ENCODE measurements around the gene FAM20A.
A peak's percentile ranks its signal among the peaks of the same experiment; 100 is the strongest.

DNA sequence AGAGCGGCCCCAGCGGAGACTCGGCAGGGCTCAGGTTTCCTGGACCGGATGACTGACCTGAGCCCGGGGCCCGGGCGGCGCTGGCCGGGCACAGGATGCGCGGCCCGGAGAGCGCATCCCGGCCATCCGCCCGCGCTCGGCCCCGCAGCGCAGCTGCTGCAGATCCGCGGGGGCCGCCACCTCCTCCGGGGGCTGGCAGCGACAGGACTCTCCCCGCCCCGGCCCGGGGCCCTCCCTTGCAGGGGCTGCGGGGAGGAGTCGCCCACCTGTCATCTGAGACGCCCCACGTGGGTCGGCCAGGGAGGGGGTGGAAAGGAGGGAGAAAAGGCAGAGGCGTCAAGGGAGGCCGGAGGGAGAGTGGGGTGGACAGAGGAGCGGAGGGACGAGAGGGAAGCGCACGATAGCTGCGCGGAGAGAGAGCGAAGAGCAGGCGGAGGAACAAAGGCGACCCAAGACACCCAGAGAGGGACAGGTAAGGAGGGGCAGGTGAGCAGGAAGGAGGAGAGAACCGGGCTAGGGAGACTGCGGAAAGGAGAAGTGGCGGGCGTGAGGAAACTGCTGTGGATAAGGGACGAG is 89.4 kb downstream of the FAM20A start:
- TF ChIP-seq, protein P1, sequence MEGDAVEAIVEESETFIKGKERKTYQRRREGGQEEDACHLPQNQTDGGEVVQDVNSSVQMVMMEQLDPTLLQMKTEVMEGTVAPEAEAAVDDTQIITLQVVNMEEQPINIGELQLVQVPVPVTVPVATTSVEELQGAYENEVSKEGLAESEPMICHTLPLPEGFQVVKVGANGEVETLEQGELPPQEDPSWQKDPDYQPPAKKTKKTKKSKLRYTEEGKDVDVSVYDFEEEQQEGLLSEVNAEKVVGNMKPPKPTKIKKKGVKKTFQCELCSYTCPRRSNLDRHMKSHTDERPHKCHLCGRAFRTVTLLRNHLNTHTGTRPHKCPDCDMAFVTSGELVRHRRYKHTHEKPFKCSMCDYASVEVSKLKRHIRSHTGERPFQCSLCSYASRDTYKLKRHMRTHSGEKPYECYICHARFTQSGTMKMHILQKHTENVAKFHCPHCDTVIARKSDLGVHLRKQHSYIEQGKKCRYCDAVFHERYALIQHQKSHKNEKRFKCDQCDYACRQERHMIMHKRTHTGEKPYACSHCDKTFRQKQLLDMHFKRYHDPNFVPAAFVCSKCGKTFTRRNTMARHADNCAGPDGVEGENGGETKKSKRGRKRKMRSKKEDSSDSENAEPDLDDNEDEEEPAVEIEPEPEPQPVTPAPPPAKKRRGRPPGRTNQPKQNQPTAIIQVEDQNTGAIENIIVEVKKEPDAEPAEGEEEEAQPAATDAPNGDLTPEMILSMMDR (IDR thresholded peaks at IDR 0.05) = no peak
- peak; percentile 52 for TF ChIP-seq POLR2A (IDR thresholded peaks at IDR 0.05)
